Uterus (tissue), 4 donors: ENCODE measurements around the gene CYP4F12. TPM values are rescaled to one million over a fixed set of nuclear protein-coding genes. Genes with fewer than 3 reads are reported as not detected.

Source experiments
- DNase-seq, 2 donors: peaks; one replicate each; pipeline ENCODE4 v3.0.0-alpha.2; 2019 to 2020
- H3K27ac ChIP-seq, 2 donors: fragments of 200-600 bp; sonication (generic); 1 replicate in 1 of 2; 2 replicates in 1 of 2; pipeline ENCODE4 v1.5.1; 2016 to 2018
- H3K27me3 ChIP-seq, 2 donors: fragments of 200-600 bp; sonication (generic); one replicate each; pipeline ENCODE4 v1.5.1; 2018 to 2019; ENCODE audit warnings: control low read depth in 1 of 2
- H3K36me3 ChIP-seq, 2 donors: fragments of 200-600 bp; sonication (generic); one replicate each; pipeline ENCODE4 v1.5.1; 2019; ENCODE audit warnings: control low read depth in 1 of 2
- H3K4me1 ChIP-seq, 2 donors: fragments of 200-600 bp; sonication (generic); one replicate each; pipeline ENCODE4 v1.5.1; 2018 to 2019; ENCODE audit warnings: control low read depth in 1 of 2
- H3K4me3 ChIP-seq, 2 donors: fragments of 200-600 bp; sonication (generic); 1 replicate in 1 of 2; 2 replicates in 1 of 2; pipeline ENCODE4 v1.5.1; 2018 to 2019; ENCODE audit warnings: mild to moderate bottlenecking in 1 of 2
- H3K9me3 ChIP-seq, 2 donors: fragments of 200-600 bp; sonication (generic); one replicate each; pipeline ENCODE4 v1.5.1; 2019; ENCODE audit warnings: control low read depth in 1 of 2
- POLR2A ChIP-seq, 2 donors: fragments of 450-650 bp; IDR thresholded peaks; one replicate each; pipeline ENCODE4 v1.6.1; 2016; ENCODE audit warnings: antibody characterized with exemption in 2 of 2, mild to moderate bottlenecking in 1 of 2, moderate library complexity in 1 of 2
- intact Hi-C: fragments of 100-400 bp; cut with DNase I; formaldehyde crosslinking; loops from one replicate; pipeline ENCODE4 v1.15.1; 2023; ENCODE audit warnings: low total_unique reads
- total RNA-seq, 4 donors: library from RNA; depleted of rRNA in 3 of 4; stranded (reverse); fragments of >200 nt in 3 of 4; gene quantifications; one replicate each; pipeline versions ENCODE4 v1.1.0 to v1.2.4, GENCODE V29; 2014 to 2023
- TF ChIP-seq, protein P1 (sequence below), 4 experiments: fragments of 200-600 bp in 2 of 4; fragments of 450-650 bp in 2 of 4; sonication (generic) in 2 of 4; IDR thresholded peaks; one replicate each; pipeline ENCODE4 v1.5.1; 2016 to 2019; ENCODE audit warnings: antibody characterized with exemption in 4 of 4, mild to moderate bottlenecking in 2 of 4, moderate library complexity in 1 of 4
- donor health status: DM: yes; HTN: yes; CAD: no.

CYP4F12 gene
- total RNA-seq, 4 donors from 2014 or later: 13.5 to 41.5 (median 26.5) TPM

DNA sequence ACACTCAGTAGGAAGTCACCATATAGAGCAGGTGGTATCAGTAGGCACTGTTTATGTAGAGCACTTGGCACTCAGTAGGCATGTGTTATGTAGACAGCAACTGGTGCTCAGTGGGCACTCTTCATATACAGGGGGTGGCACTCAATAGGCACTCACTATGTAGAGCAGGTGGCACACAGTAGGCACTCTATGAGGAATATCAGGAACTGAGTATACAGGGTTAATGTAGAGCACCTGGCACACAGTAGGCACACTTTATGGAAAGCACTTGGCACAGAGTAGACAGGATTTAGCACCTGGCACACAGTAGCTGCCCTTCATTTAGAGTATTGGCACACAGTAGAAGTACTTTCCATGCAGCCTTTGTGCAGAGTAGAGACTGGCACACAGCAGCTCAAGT is 33.3 kb upstream of the CYP4F12 start:
- Histone ChIP-seq H3K27me3 (no peaks in the 10 kb centered on the region), H3K27ac (no peak overlapping the region), H3K4me1 (no peaks in the 10 kb centered on the region), H3K9me3 (no peaks in the 10 kb centered on the region), H3K36me3 (no peaks in the 10 kb centered on the region), H3K4me3 (no peak overlapping the region)
- TF ChIP-seq, protein P1, sequence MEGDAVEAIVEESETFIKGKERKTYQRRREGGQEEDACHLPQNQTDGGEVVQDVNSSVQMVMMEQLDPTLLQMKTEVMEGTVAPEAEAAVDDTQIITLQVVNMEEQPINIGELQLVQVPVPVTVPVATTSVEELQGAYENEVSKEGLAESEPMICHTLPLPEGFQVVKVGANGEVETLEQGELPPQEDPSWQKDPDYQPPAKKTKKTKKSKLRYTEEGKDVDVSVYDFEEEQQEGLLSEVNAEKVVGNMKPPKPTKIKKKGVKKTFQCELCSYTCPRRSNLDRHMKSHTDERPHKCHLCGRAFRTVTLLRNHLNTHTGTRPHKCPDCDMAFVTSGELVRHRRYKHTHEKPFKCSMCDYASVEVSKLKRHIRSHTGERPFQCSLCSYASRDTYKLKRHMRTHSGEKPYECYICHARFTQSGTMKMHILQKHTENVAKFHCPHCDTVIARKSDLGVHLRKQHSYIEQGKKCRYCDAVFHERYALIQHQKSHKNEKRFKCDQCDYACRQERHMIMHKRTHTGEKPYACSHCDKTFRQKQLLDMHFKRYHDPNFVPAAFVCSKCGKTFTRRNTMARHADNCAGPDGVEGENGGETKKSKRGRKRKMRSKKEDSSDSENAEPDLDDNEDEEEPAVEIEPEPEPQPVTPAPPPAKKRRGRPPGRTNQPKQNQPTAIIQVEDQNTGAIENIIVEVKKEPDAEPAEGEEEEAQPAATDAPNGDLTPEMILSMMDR (IDR thresholded peaks at IDR 0.05): no peak
- no peak for TF ChIP-seq POLR2A (IDR thresholded peaks at IDR 0.05)
- no peak for DNase-seq
- intact Hi-C loops: no loop called here

GRCh38 chr19:15640294-15640903 is 32.5 kb upstream of the CYP4F12 start, which contains the start of gene CYP4F3:
CYP4F3 (plus strand) TSS chr19:15640897; CDS start chr19:15641416, 519 bp downstream.
- H3K27ac ChIP-seq: no peak within 1 kb of the TSS
- no peaks in the 10 kb centered on the region for H3K4me1 ChIP-seq
- intact Hi-C loops: no loop called here
- TF ChIP-seq, protein P1 (IDR thresholded peaks at IDR 0.05): no peak
- TF ChIP-seq POLR2A (IDR thresholded peaks at IDR 0.05): no peak
- peak in 1 of 2 donors; percentile 52 for DNase-seq
- H3K4me3 ChIP-seq: no peak within 1 kb of the TSS
- no peaks in the 10 kb centered on the region for H3K9me3 ChIP-seq
- H3K36me3 ChIP-seq: no peaks in the 10 kb centered on the region
- H3K27me3 ChIP-seq: no peaks in the 10 kb centered on the region

GRCh38 chr19:15640904-15641597 is 31.8 kb upstream of the CYP4F12 start:
- Histone ChIP-seq H3K27ac (no peak overlapping the region), H3K36me3 (no peaks in the 10 kb centered on the region), H3K9me3 (no peaks in the 10 kb centered on the region), H3K4me1 (no peaks in the 10 kb centered on the region), H3K4me3 (no peak overlapping the region), H3K27me3 (no peaks in the 10 kb centered on the region)
- no peak for DNase-seq
- intact Hi-C loops: no loop called here
- TF ChIP-seq, protein P1 (IDR thresholded peaks at IDR 0.05): no peak
- no peak for TF ChIP-seq POLR2A (IDR thresholded peaks at IDR 0.05)

- H3K4me1 ChIP-seq: no peaks in the 10 kb centered on the region
- H3K4me3 ChIP-seq: no peak overlapping the region
- TF ChIP-seq, protein P1 (IDR thresholded peaks at IDR 0.05): no peak
- no peak for TF ChIP-seq POLR2A (IDR thresholded peaks at IDR 0.05)
- intact Hi-C loops: no loop called here
- H3K9me3 ChIP-seq: no peaks in the 10 kb centered on the region
- no peak overlapping the region for H3K27ac ChIP-seq
- no peaks in the 10 kb centered on the region for H3K36me3 ChIP-seq
- no peak for DNase-seq
- no peaks in the 10 kb centered on the region for H3K27me3 ChIP-seq
Measured at GRCh38 chr19:15641901-15642491, 30.9 kb upstream of the CYP4F12 start.

GRCh38 chr19:15642807-15643206 is 30.1 kb upstream of the CYP4F12 start:
- Histone ChIP-seq H3K36me3 (no peaks in the 10 kb centered on the region), H3K4me3 (no peak overlapping the region), H3K27ac (no peak overlapping the region), H3K9me3 (no peaks in the 10 kb centered on the region), H3K4me1 (no peaks in the 10 kb centered on the region), H3K27me3 (no peaks in the 10 kb centered on the region)
- intact Hi-C loops: no loop called here
- no peak for DNase-seq
- TF ChIP-seq, protein P1 (IDR thresholded peaks at IDR 0.05): no peak
- no peak for TF ChIP-seq POLR2A (IDR thresholded peaks at IDR 0.05)
